Vagina (tissue), 2 donors: Measurements from ENCODE around the gene PNPLA2.

Source experiments
- CTCF ChIP-seq, 3 experiments: fragments of 450-650 bp in 2 of 3; fragments of 200-600 bp in 1 of 3; sonication (generic) in 1 of 3; IDR thresholded peaks; one replicate each; pipeline ENCODE4 v1.5.1; 2017 to 2019; ENCODE audit warnings: antibody characterized with exemption in 3 of 3, mild to moderate bottlenecking in 2 of 3, moderate library complexity in 2 of 3
- POLR2A ChIP-seq, 2 donors: fragments of 450-650 bp; IDR thresholded peaks; one replicate each; pipeline ENCODE4 v1.6.1; 2017; ENCODE audit warnings: antibody characterized with exemption in 2 of 2, mild to moderate bottlenecking in 2 of 2, moderate library complexity in 2 of 2

DNA sequence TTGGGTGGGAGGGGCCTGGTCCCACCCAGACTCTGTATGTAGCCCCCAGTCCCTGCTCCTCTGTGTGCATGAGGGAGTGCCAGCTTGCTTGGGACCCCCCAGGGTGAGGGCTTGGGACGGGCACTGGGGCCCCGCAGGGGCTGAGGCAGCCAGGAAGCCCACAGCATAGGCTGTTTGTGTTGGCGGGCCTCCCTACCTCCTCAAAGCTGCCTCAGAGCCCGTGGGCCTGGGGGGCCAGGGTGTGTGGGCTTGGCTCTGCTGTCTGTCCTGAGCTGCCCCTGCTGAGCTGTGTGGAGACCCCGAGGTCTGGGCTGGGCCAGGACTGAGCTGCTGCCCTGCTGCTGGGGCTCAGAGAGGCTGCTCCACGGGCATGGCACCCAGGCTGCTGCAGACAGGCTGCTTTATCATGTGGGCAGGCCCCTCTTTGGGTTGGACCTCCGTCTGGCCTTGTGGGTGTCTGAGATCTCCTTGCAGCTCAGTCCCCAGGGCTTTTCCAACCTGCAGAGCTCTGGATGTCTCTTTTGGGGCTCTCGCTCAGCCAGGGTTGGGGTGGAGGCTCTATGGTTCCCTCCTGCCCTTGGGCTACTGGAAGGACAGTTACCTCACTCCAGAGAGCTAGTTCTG lies 27.3 kb downstream of the PNPLA2 start:
- TF ChIP-seq POLR2A (IDR thresholded peaks at IDR 0.05) = no peak
- TF ChIP-seq CTCF (IDR thresholded peaks at IDR 0.05) = no peak
